Measurements from ENCODE around the gene GALNT2. TPM values are rescaled to one million over a fixed set of nuclear protein-coding genes. Genes with fewer than 3 reads are reported as not detected.

The GALNT2 gene
- total and polyA plus RNA-seq, 2 of the 13 experiments (the other 11 are each of a cell fraction or from before 2014, with no cell fraction given), result 39.3 to 39.6 TPM

GRCh38 chr1:230054092-230054749 lies 12.8 kb upstream of the GALNT2 start:
- Histone ChIP-seq H3K27ac (ENCODE audit: extremely low read length, insufficient read depth, low read length) (no peak overlapping the region), H3K36me3 (replicated peaks in 1 of 2; ENCODE audit: control insufficient read depth in 1 of 2, insufficient read depth in 2 of 2, low read length in 2 of 2) (no peaks in the 10 kb centered on the region), H3K4me3 (replicated peaks in 1 of 3; ENCODE audit: insufficient read depth in 1 of 3, low read depth in 2 of 3, low read length in 3 of 3) (no peak overlapping the region), H3K79me2 (ENCODE audit: insufficient read depth, low read length) (no peaks in the 10 kb centered on the region), H3K27me3 (ENCODE audit: control insufficient read depth in 1 of 2, insufficient read depth in 2 of 2, low read length in 2 of 2) (peaks cover 0 to 24% of the 10 kb centered on the region in 2 experiments; a peak in 2 of 5 replicates), H3K9ac (ENCODE audit: insufficient read depth, low read depth, low read length) (no peak overlapping the region), H4K20me1 (ENCODE audit: insufficient read depth, low read length) (no peaks in the 10 kb centered on the region), H3K9me3 (ENCODE audit: low read length) (no peaks in the 10 kb centered on the region), H3K4me1 (ENCODE audit: insufficient read depth, low read length) (peaks cover 11% of the 10 kb centered on the region), H3K4me2 (ENCODE audit: low read depth, low read length) (no peak overlapping the region), H2AFZ (ENCODE audit: low read length) (no peak overlapping the region)
- FAIRE-seq, result no peak
- CTCF ChIA-PET (ENCODE audit: low intra/inter-chr PET ratio, low total read pairs), result no interaction called here
- POLR2A ChIA-PET, result no interaction called here
- intact Hi-C loops (cut with micrococcal nuclease; ENCODE audit: unreplicated experiment) (no loop called here), in situ Hi-C loops (cut with HindIII; ENCODE audit: extremely low pct_ligation_motif_present, low pct_unique_long_range_greater_than_20kb) (no loop called here)
- ATAC-seq, result no peak
- DNase-seq (ENCODE audit: low spot score), result no peak
- BruUV-seq (replicated peaks), result no TSS peak
- 44% methylated on average over 8 of the region's 8 CpGs for WGBS (ENCODE audit: low lambda C conversion rate)
- TF ChIP-seq MZF1 (CRISPR knock-in tag; IDR thresholded peaks at IDR 0.05; ENCODE audit: borderline replicate concordance) (no peak), DMTF1 (CRISPR knock-in tag; IDR thresholded peaks at IDR 0.05) (no peak), ZNF407 (CRISPR knock-in tag; IDR thresholded peaks at IDR 0.05; ENCODE audit: not compliant biosample characterization) (no peak), ZNF331 (CRISPR knock-in tag; IDR thresholded peaks at IDR 0.05) (no peak), PHF21A (CRISPR knock-in tag; IDR thresholded peaks at IDR 0.05) (no peak), KLF16 (CRISPR knock-in tag; IDR thresholded peaks at IDR 0.05) (no peak), ZNF879 (CRISPR knock-in tag; IDR thresholded peaks at IDR 0.05) (no peak), GFI1 (CRISPR knock-in tag; IDR thresholded peaks at IDR 0.05; ENCODE audit: borderline replicate concordance) (no peak), BRF2 (CRISPR knock-in tag; IDR thresholded peaks at IDR 0.05) (no peak), ZEB1 (IDR thresholded peaks at IDR 0.05; ENCODE audit: insufficient replicate concordance, low read depth) (no peak), ZNF766 (CRISPR knock-in tag; IDR thresholded peaks at IDR 0.05; ENCODE audit: borderline replicate concordance) (no peak), GZF1 (CRISPR knock-in tag; IDR thresholded peaks at IDR 0.05) (no peak), ZNF883 (CRISPR knock-in tag; IDR thresholded peaks at IDR 0.05; ENCODE audit: not compliant biosample characterization) (no peak)

Measured in HepG2 (cell line).